SJCRH30 (cell line): Measurements from ENCODE around the gene TFAP2D. TPM values are rescaled to one million over a fixed set of nuclear protein-coding genes. Genes with fewer than 3 reads are reported as not detected.

Experiments used
- DNase-seq, 2 experiments: peaks; one replicate each; pipeline ENCODE4 v3.0.0-alpha.2; 2015 to 2020
- H3K27ac ChIP-seq: fragments of 250-450 bp; sonication (Bioruptor Pico); 2 replicates; pipeline ENCODE4 v1.5.1; 2020; ENCODE audit warnings: mild to moderate bottlenecking, moderate library complexity
- H3K27me3 ChIP-seq: fragments of 250-450 bp; sonication (Bioruptor Pico); 2 replicates; pipeline ENCODE4 v1.5.1; 2020; ENCODE audit warnings: mild to moderate bottlenecking, moderate library complexity
- H3K36me3 ChIP-seq: fragments of 250-450 bp; sonication (Bioruptor Pico); 2 replicates; pipeline ENCODE4 v1.5.1; 2020; ENCODE audit warnings: mild to moderate bottlenecking, moderate library complexity
- H3K4me1 ChIP-seq: fragments of 250-450 bp; sonication (Bioruptor Pico); 2 replicates; pipeline ENCODE4 v1.5.1; 2020; ENCODE audit warnings: mild to moderate bottlenecking, moderate library complexity
- H3K4me3 ChIP-seq: fragments of 250-450 bp; sonication (Bioruptor Pico); 2 replicates; pipeline ENCODE4 v1.5.1; 2020; ENCODE audit warnings: mild to moderate bottlenecking, moderate library complexity
- H3K9me3 ChIP-seq: fragments of 250-450 bp; sonication (Bioruptor Pico); replicated peaks from 2 replicates; pipeline ENCODE4 v1.5.1; 2020; ENCODE audit warnings: mild to moderate bottlenecking, moderate library complexity
- total RNA-seq: library from RNA; depleted of rRNA; stranded (reverse); fragments of >200 nt; shearing (Covaris generic); gene quantifications from 2 replicates; pipeline ENCODE4 v1.2.3, GENCODE V29; 2014; rRNA removed

The TFAP2D gene
- not detected in 2 replicates for total RNA-seq

DNA sequence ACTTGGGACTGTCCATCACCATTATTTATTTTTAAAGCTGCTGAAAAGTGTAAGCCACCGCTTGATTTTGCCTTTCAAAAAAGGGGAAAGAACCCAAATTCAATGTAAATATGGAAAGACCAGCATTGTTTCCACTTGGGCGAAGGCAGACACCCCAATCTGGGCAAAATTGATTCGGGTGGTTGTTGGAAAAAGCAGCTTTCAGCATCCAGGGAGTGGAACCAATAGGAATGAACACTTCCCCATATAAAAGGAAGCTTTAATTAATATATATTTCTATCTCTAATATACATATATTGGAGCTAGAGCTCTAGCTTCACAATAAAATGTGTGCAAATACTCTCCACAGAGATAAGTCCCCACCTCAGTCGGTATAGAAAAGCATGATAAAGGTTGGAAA, at the start of gene TFAP2D:
TSS of gene TFAP2D (plus strand) at position 301 of the 400 bp plus-strand sequence. CDS start 530 bp downstream, outside the sequence.
- no peak for DNase-seq
- Histone ChIP-seq H3K9me3 (no peaks in the 10 kb centered on the region), H3K4me1 (no peaks in the 10 kb centered on the region), H3K4me3 (no peak within 1 kb of the TSS), H3K27me3 (no peaks in the 10 kb centered on the region), H3K36me3 (no peaks in the 10 kb centered on the region), H3K27ac (no peak within 1 kb of the TSS)

- Histone ChIP-seq H3K27me3 (no peaks in the 10 kb centered on the region), H3K9me3 (no peaks in the 10 kb centered on the region), H3K4me3 (no peak overlapping the region), H3K4me1 (no peaks in the 10 kb centered on the region), H3K36me3 (no peaks in the 10 kb centered on the region), H3K27ac (no peak overlapping the region)
- no peak for DNase-seq
Observed at GRCh38 chr6:50663806-50664205, 49.5 kb upstream of the TFAP2D start.

- H3K27ac ChIP-seq = no peak overlapping the region
- no peak overlapping the region for H3K4me3 ChIP-seq
- no peaks in the 10 kb centered on the region for H3K4me1 ChIP-seq
- DNase-seq = no peak
- H3K36me3 ChIP-seq = no peaks in the 10 kb centered on the region
- no peaks in the 10 kb centered on the region for H3K27me3 ChIP-seq
- no peaks in the 10 kb centered on the region for H3K9me3 ChIP-seq
Observed at GRCh38 chr6:50666089-50666488, 47.2 kb upstream of the TFAP2D start.

GRCh38 chr6:50681213-50681824, 32.0 kb upstream of the TFAP2D start:
- Histone ChIP-seq H3K9me3 (no peaks in the 10 kb centered on the region), H3K27ac (no peak overlapping the region), H3K27me3 (no peaks in the 10 kb centered on the region), H3K36me3 (no peaks in the 10 kb centered on the region), H3K4me3 (no peak overlapping the region), H3K4me1 (no peaks in the 10 kb centered on the region)
- no peak for DNase-seq

GRCh38 chr6:50689210-50689609, 24.1 kb upstream of the TFAP2D start:
- H3K4me3 ChIP-seq = no peak overlapping the region
- no peaks in the 10 kb centered on the region for H3K4me1 ChIP-seq
- no peaks in the 10 kb centered on the region for H3K27me3 ChIP-seq
- H3K27ac ChIP-seq = no peak overlapping the region
- DNase-seq = no peak
- H3K36me3 ChIP-seq = no peaks in the 10 kb centered on the region
- no peaks in the 10 kb centered on the region for H3K9me3 ChIP-seq

GRCh38 chr6:50691814-50692495, 21.4 kb upstream of the TFAP2D start:
- Histone ChIP-seq H3K36me3 (no peaks in the 10 kb centered on the region), H3K4me3 (no peak overlapping the region), H3K27me3 (no peaks in the 10 kb centered on the region), H3K27ac (no peak overlapping the region), H3K4me1 (no peaks in the 10 kb centered on the region), H3K9me3 (no peaks in the 10 kb centered on the region)
- DNase-seq = no peak

DNA sequence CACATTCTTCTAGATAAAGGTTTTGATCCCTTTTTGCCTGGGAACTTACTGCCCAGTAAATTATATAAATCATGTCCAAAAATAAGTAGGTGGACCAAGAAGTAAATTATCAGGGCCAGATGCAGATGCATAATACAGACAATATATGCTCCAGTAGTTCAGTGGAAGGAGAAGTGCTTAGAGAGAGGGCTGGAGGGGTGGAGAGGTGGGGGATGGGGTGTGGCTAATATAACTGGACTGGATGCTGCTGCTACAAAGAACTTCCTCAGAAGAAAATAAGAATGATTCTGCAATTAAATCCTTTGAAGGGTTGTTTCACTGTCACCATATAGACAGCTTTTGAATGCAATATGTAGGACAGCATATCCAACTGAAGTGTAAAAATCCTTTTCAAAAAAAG, 14.8 kb upstream of the TFAP2D start:
- Histone ChIP-seq H3K4me1 (no peaks in the 10 kb centered on the region), H3K9me3 (no peaks in the 10 kb centered on the region), H3K36me3 (no peaks in the 10 kb centered on the region), H3K4me3 (no peak overlapping the region), H3K27me3 (no peaks in the 10 kb centered on the region), H3K27ac (no peak overlapping the region)
- DNase-seq = no peak

- H3K4me3 ChIP-seq = no peak overlapping the region
- H3K4me1 ChIP-seq = no peaks in the 10 kb centered on the region
- no peak overlapping the region for H3K27ac ChIP-seq
- no peaks in the 10 kb centered on the region for H3K36me3 ChIP-seq
- H3K9me3 ChIP-seq = no peaks in the 10 kb centered on the region
- H3K27me3 ChIP-seq = no peaks in the 10 kb centered on the region
- peak; percentile 16 to 39 for DNase-seq
Observed at GRCh38 chr6:50699051-50699775, 14.1 kb upstream of the TFAP2D start.

DNA sequence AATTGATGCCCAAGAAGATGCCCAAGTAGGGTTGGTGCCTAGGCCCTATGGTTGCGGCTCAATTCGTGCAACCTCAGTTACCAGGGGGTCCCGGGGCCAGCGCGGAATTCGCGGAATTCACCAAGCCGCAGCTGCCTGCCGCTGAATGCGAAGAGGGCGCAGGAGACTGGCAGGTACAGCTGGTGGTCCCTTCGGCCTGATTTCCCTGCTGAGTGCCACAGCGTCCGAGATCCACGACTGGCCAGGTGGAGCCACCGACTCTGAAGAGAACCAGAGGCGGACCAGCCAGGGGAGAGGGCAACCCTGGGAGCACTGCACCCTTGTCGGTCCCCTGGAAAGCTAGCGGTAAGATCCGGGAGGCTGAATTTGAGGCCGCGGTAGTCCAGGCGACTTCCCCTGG, 6.8 kb upstream of the TFAP2D start:
- no peak for DNase-seq
- H3K27ac ChIP-seq = no peak overlapping the region
- no peaks in the 10 kb centered on the region for H3K36me3 ChIP-seq
- H3K9me3 ChIP-seq = no peaks in the 10 kb centered on the region
- H3K4me1 ChIP-seq = no peaks in the 10 kb centered on the region
- H3K4me3 ChIP-seq = no peak overlapping the region
- no peaks in the 10 kb centered on the region for H3K27me3 ChIP-seq

- Histone ChIP-seq H3K4me3 (no peak overlapping the region), H3K4me1 (no peaks in the 10 kb centered on the region), H3K27ac (no peak overlapping the region), H3K36me3 (no peaks in the 10 kb centered on the region), H3K9me3 (no peaks in the 10 kb centered on the region), H3K27me3 (no peaks in the 10 kb centered on the region)
- DNase-seq = no peak
Observed at GRCh38 chr6:50707191-50707590, 6.1 kb upstream of the TFAP2D start.

DNA sequence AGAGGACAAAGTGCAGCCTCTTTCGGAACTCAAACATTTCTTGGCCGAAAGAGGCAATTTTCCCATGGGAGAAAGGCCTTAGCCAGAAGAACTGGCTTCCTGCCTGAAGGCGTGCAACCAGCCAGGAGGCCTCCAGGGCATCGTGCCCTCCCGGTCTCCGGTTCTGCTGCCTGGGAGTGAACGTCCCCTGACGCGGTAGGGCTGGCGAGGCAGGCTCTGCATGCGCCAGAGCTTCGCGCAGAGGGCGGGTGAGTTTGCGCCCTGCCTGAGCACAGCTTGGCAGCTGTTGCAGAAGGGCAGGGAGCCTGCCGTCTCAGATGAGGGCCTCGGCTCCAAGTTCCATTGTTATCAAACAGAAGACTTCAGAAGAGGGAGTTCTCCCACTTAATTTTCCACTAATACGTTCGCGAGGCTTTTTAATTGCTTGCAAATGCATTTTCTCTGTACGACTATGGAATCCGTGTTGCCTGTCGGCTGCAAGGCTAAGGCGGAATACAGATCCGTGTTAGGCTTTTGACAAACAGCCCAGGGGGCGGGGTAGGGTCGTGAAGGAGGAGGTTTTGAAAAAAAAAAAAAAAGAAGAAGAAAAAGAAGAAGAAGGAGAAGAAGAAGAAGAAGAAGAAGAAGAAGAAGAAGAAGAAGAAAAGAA, 5.5 kb upstream of the TFAP2D start:
- H3K36me3 ChIP-seq = no peaks in the 10 kb centered on the region
- H3K27me3 ChIP-seq = no peaks in the 10 kb centered on the region
- H3K4me3 ChIP-seq = no peak overlapping the region
- no peaks in the 10 kb centered on the region for H3K9me3 ChIP-seq
- H3K27ac ChIP-seq = no peak overlapping the region
- no peaks in the 10 kb centered on the region for H3K4me1 ChIP-seq
- DNase-seq = no peak

DNA sequence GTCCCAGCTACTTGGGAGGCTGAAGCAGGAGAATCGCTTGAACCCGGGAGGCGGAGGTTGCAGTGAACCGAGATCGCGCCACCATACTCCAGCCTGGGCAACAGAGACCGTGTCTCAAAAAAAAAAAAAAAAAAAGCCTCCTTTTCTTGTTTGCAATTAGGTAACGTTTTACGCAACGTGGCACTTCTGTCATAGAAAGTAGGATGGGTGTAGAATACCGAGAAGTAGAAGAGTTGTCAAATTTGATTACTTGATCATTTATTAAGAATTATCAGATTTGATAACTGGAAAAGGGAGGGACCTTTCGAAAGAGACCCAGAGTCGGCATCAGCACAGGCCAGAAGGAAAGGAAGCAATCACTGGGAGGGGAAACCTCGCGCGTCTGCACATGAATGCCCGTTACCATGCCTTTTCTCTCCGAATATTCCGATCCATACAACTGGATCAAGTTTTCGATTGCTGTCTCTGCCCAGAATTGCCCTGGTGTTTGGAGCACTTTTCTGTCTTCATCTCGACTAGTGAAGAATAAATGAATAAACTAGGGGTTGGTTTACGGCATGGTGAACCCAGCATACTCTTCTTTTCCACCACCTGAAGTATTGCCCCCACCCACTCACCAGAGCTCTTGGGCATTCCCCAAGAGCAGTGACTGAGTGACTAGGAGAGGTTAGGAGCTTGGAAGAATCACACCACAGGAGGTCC, 4.5 kb upstream of the TFAP2D start:
- DNase-seq = no peak
- Histone ChIP-seq H3K27me3 (no peaks in the 10 kb centered on the region), H3K9me3 (no peaks in the 10 kb centered on the region), H3K36me3 (no peaks in the 10 kb centered on the region), H3K4me1 (no peaks in the 10 kb centered on the region), H3K4me3 (no peak overlapping the region), H3K27ac (no peak overlapping the region)

- Histone ChIP-seq H3K9me3 (no peaks in the 10 kb centered on the region), H3K27ac (no peak overlapping the region), H3K27me3 (no peaks in the 10 kb centered on the region), H3K4me1 (no peaks in the 10 kb centered on the region), H3K36me3 (no peaks in the 10 kb centered on the region), H3K4me3 (no peak overlapping the region)
- DNase-seq = no peak
Observed at GRCh38 chr6:50709366-50709734, 4.0 kb upstream of the TFAP2D start.

DNA sequence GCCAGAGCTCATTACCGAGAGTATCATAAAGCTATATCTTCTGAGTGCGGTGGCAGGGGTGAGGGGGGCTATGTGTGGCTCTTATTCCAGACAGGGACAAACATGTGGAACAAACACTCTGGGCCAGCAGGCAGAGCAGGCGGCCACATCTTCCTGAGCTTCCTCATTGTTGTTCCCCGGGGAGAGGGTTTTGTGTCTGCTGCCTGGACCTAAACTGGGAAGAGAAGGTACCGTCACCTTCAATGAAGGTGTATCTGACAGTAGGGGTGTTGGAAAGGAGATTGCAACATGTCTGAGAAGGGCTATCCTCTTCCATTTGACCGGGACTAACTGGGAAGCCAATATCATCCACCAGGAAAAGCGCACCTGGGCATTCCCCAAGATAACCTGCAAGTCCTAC, 1.6 kb upstream of the TFAP2D start:
- Histone ChIP-seq H3K36me3 (no peaks in the 10 kb centered on the region), H3K27me3 (no peaks in the 10 kb centered on the region), H3K9me3 (no peaks in the 10 kb centered on the region), H3K27ac (no peak overlapping the region), H3K4me3 (no peak overlapping the region), H3K4me1 (no peaks in the 10 kb centered on the region)
- no peak for DNase-seq

DNA sequence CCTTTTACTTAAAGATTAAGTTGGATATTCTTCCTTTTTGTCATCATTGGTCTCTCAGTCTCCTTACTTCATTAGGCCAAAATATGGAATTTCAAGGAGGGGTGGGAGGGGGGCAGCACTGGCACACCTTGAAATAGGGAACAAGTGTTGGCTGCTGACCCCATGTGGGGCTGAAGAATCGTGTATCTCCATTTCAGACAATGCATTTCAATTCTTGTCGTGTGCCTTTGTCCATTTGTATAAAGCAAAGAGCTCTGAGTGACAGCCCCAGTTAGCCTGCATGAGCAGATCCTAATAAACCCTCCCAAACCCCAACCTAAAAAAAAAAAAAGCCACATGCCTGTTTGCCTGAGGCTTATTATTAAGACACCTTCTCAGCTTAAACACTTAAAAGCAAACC, 1.0 kb upstream of the TFAP2D start:
- no peak overlapping the region for H3K27ac ChIP-seq
- no peak overlapping the region for H3K4me3 ChIP-seq
- no peaks in the 10 kb centered on the region for H3K27me3 ChIP-seq
- H3K9me3 ChIP-seq = no peaks in the 10 kb centered on the region
- no peaks in the 10 kb centered on the region for H3K36me3 ChIP-seq
- no peaks in the 10 kb centered on the region for H3K4me1 ChIP-seq
- no peak for DNase-seq
